Activated naive CD8-positive, alpha-beta T cell (primary cell): ENCODE data around the gene SETDB1.
"Not testable (repeated sequence)": the region's sequence is repeated elsewhere in the genome, so short reads cannot be mapped to it uniquely, and the experiment has no call there.

ENCODE experiments used
- H3K27ac Mint-ChIP-seq: one replicate; pipeline ENCODE4 v1.8.0; 2021; ENCODE audit warnings: mixed read lengths
- H3K27me3 Mint-ChIP-seq: one replicate; pipeline ENCODE4 v1.8.0; 2021; ENCODE audit warnings: mixed read lengths
- H3K36me3 Mint-ChIP-seq: one replicate; pipeline ENCODE4 v1.8.0; 2021; ENCODE audit warnings: mixed read lengths
- H3K4me1 Mint-ChIP-seq: one replicate; pipeline ENCODE4 v1.8.0; 2021; ENCODE audit warnings: low read depth, mixed read lengths
- H3K4me3 Mint-ChIP-seq: one replicate; pipeline ENCODE4 v1.8.0; 2021; ENCODE audit warnings: mild to moderate bottlenecking, mixed read lengths
- H3K9me3 Mint-ChIP-seq: one replicate; pipeline ENCODE4 v1.8.0; 2021; ENCODE audit warnings: low read depth, mixed read lengths

SETDB1 gene

GRCh38 chr1:150909585-150910180 is 16.5 kb upstream of the SETDB1 start:
- H3K36me3 Mint-ChIP-seq = no peaks in the 10 kb centered on the region
- H3K4me1 Mint-ChIP-seq = peaks cover 4% of the 10 kb centered on the region
- H3K4me3 Mint-ChIP-seq = no peak overlapping the region
- no peaks in the 10 kb centered on the region for H3K27me3 Mint-ChIP-seq
- H3K27ac Mint-ChIP-seq = no peak overlapping the region
- H3K9me3 Mint-ChIP-seq = no peaks in the 10 kb centered on the region

DNA sequence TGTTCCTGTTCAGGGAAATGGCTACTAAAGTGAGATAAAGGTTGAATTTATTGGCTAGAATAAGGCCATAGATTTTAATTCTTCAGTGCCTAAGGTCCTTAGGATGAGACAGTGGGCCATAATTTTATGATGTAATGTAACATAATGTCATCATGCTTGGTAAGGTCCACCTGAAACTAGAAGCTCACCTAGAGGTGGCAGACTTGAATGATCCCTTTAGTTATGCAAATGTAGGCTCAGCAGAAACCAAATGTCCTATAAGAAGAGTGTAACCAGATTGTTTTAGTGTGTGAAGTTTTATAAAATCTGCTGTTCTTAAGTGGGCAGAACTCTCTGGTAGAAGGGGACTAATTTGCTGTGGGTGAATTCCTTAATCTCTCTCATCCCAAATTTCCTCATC is 13.5 kb upstream of the SETDB1 start:
- H3K4me1 Mint-ChIP-seq = no peaks in the 10 kb centered on the region
- no peaks in the 10 kb centered on the region for H3K27me3 Mint-ChIP-seq
- no peaks in the 10 kb centered on the region for H3K9me3 Mint-ChIP-seq
- H3K36me3 Mint-ChIP-seq = no peaks in the 10 kb centered on the region
- H3K4me3 Mint-ChIP-seq = no peak overlapping the region
- no peak overlapping the region for H3K27ac Mint-ChIP-seq

DNA sequence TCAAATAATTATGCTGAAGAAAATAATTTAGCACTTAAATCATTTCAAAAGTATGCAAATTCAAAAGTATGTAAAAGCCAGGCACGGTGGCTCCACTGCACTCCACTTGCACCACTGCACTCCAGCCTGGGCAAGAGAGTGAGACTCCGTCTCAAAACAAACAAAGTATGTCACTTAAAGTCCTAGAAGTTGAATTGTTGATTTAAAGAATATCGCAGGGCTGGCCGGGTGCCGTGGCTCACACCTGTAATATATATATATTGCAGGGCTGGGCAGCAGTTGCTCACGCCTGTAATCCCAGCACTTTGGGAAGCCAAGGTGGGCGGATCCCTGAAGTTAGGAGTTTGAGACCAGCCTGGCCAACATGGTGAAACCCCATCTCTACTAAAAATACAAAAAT is 8.8 kb upstream of the SETDB1 start:
- no peaks in the 10 kb centered on the region for H3K36me3 Mint-ChIP-seq

DNA sequence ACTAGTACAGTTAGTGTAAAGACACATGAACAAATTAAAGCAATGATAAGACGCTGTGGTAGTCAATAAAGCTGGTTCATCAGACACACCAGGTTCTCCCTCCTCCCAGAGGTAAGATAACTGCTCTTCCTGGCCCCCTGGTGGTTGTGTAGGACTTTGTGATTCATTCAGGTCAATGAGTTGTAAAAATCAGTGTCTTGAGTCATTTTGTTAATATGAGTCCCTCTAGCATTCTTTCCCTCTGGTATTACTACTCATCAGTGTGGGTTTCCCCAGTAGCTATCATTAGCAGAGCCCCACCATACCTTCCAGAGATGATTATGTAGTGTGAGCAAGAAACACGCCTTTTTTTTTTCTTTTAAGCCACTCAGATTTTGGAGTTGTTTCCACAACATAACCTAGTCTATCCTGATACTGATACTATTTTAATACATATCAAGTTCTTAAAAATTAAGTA is 3.6 kb upstream of the SETDB1 start:
- Mint-ChIP-seq H3K4me3 (peak overlapping the region; percentile 72), H3K36me3 (no peaks in the 10 kb centered on the region), H3K4me1 (peaks cover 24% of the 10 kb centered on the region), H3K27ac (peak overlapping the region; percentile 58), H3K9me3 (no peaks in the 10 kb centered on the region), H3K27me3 (no peaks in the 10 kb centered on the region)

More for the DNA sequence above, 8.8 kb upstream of the SETDB1 start:
- Mint-ChIP-seq H3K4me3 (no peak overlapping the region), H3K4me1 (peaks cover 5% of the 10 kb centered on the region), H3K27me3 (no peaks in the 10 kb centered on the region), H3K9me3 (no peaks in the 10 kb centered on the region), H3K27ac (no peak overlapping the region)

DNA sequence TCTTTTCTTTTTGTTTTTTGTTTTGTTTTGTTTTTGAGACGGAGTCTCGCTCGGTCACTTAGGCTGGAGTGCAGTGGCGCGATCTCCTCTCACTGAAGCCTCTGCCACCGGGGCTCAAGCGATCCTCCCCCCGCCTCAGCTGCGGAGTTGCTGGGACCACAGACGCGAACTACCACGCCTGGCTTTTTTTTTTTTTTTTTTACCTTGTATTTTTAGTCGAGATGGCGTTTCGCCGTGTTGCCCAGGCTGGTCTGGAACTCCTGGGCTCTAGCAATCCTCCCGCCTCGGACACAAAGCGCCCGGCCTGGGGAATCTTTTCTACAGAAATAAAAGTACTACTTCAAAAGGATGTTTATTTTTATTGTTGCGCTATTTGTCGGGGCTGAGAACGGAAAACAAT is 1.1 kb upstream of the SETDB1 start:
- Mint-ChIP-seq H3K9me3 (no peaks in the 10 kb centered on the region), H3K27me3 (no peaks in the 10 kb centered on the region), H3K4me3 (peak overlapping the region; percentile 96), H3K4me1 (peaks cover 34% of the 10 kb centered on the region), H3K27ac (no peak overlapping the region), H3K36me3 (peaks cover 8% of the 10 kb centered on the region)

DNA sequence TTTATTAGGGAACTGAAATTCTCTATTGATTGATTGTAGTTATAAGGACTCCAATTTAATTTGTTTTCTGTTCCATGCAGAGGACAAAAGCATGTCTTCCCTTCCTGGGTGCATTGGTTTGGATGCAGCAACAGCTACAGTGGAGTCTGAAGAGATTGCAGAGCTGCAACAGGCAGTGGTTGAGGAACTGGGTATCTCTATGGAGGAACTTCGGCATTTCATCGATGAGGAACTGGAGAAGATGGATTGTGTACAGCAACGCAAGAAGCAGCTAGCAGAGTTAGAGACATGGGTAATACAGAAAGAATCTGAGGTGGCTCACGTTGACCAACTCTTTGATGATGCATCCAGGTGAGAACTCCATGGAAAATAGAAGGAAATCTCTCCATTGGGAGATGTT is 1.5 kb downstream of the SETDB1 start:
- Mint-ChIP-seq H3K36me3 (peaks cover 19% of the 10 kb centered on the region), H3K27me3 (no peaks in the 10 kb centered on the region), H3K4me3 (peak overlapping the region; percentile 96), H3K27ac (peak overlapping the region; percentile 42), H3K4me1 (peaks cover 31% of the 10 kb centered on the region), H3K9me3 (peaks cover 3% of the 10 kb centered on the region)

DNA sequence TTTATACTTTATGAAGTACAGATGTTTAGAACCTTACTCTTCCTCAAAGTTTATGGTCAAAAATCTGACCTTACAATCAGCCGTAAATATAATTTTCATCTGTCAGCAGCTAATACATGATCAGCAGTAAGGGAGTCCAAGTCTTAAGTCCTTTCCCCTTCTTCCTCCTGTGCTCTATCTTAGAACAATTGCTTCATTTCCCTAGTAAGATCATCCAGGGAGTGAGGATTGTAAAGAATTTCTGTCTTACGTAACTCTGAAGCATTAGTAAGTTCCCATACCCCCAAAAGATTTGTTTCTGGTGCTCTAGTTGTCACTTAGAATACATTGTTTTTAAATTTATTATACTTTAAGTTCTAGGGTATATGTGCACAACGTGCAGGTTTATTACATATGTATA is 2.1 kb downstream of the SETDB1 start:
- Mint-ChIP-seq H3K36me3 (peaks cover 20% of the 10 kb centered on the region), H3K4me3 (peak overlapping the region; percentile 73), H3K9me3 (peaks cover 3% of the 10 kb centered on the region), H3K27me3 (no peaks in the 10 kb centered on the region), H3K4me1 (peaks cover 29% of the 10 kb centered on the region), H3K27ac (peak overlapping the region; percentile 8)

DNA sequence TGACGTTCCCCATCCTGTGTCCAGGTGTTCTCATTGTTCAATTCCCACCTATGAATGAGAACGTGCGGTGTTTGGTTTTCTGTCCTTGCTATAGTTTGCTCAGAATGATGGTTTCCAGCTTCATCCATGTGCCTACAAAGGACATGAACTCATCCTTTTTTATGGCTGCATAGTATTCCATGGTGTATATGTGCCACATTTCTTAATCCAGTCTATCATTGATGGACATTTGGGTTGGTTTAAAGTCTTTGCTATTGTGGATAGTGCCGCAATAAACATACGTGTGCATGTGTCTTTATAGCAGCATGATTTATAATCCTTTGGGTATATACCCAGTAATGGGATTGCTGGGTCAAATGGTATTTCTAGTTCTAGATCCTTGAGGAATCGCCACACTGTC is 2.6 kb downstream of the SETDB1 start:
- not testable (repeated sequence) for H3K9me3 Mint-ChIP-seq, H3K27ac Mint-ChIP-seq, H3K4me3 Mint-ChIP-seq, H3K27me3 Mint-ChIP-seq
- Mint-ChIP-seq H3K4me1 (peaks cover 29% of the 10 kb centered on the region), H3K36me3 (peaks cover 20% of the 10 kb centered on the region)

- H3K4me3 Mint-ChIP-seq = no peak overlapping the region
- no peak overlapping the region for H3K27ac Mint-ChIP-seq
- H3K9me3 Mint-ChIP-seq = peaks cover 3% of the 10 kb centered on the region
- no peaks in the 10 kb centered on the region for H3K27me3 Mint-ChIP-seq
- peaks cover 36% of the 10 kb centered on the region for H3K4me1 Mint-ChIP-seq
- H3K36me3 Mint-ChIP-seq = peaks cover 28% of the 10 kb centered on the region
Observed at GRCh38 chr1:150931773-150932172, 5.6 kb downstream of the SETDB1 start.

DNA sequence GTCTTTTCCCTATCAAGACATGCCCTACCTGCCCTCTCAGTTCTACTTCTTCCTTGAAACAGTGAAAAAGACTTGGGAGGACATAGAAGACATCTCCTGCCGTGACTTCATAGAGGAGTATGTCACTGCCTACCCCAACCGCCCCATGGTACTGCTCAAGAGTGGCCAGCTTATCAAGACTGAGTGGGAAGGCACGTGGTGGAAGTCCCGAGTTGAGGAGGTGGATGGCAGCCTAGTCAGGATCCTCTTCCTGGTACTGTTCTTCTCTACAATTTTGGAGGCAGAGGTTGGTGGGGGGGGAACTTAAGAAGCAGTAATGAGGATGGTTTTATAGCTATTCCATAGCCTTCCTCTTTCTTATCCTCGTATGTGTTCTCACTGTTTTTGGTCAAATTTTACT is 18.7 kb downstream of the SETDB1 start:
- no peaks in the 10 kb centered on the region for H3K4me1 Mint-ChIP-seq
- no peak overlapping the region for H3K4me3 Mint-ChIP-seq
- peaks cover 12% of the 10 kb centered on the region for H3K36me3 Mint-ChIP-seq
- H3K27ac Mint-ChIP-seq = peak overlapping the region; percentile 13
- H3K9me3 Mint-ChIP-seq = no peaks in the 10 kb centered on the region
- H3K27me3 Mint-ChIP-seq = no peaks in the 10 kb centered on the region

- Mint-ChIP-seq H3K4me1 (no peaks in the 10 kb centered on the region), H3K27ac (no peak overlapping the region), H3K36me3 (peaks cover 13% of the 10 kb centered on the region), H3K4me3 (no peak overlapping the region), H3K27me3 (no peaks in the 10 kb centered on the region), H3K9me3 (no peaks in the 10 kb centered on the region)
Observed at GRCh38 chr1:150954708-150955107, 28.5 kb downstream of the SETDB1 start.

DNA sequence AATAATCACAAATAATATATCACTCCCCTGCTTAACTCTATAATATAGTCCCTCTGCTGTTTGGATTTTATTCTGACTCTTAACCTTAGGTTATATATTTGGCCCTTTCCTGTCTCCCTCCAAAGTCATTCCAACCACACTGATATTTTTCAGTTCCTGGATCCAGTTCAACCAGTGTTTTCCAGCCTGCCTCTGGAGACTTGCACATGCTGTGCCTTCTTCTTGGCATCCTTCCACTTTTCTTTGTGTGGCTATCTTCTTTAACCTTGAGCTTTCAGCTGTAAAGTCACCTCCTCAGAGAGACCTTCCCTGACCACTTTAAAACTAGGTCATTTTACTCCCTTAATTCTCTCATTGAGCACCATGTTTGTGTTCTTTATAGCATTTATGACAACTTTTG is 29.1 kb downstream of the SETDB1 start:
- H3K27me3 Mint-ChIP-seq = no peaks in the 10 kb centered on the region
- no peak overlapping the region for H3K27ac Mint-ChIP-seq
- peaks cover 13% of the 10 kb centered on the region for H3K36me3 Mint-ChIP-seq
- no peaks in the 10 kb centered on the region for H3K4me1 Mint-ChIP-seq
- H3K9me3 Mint-ChIP-seq = no peaks in the 10 kb centered on the region
- no peak overlapping the region for H3K4me3 Mint-ChIP-seq

DNA sequence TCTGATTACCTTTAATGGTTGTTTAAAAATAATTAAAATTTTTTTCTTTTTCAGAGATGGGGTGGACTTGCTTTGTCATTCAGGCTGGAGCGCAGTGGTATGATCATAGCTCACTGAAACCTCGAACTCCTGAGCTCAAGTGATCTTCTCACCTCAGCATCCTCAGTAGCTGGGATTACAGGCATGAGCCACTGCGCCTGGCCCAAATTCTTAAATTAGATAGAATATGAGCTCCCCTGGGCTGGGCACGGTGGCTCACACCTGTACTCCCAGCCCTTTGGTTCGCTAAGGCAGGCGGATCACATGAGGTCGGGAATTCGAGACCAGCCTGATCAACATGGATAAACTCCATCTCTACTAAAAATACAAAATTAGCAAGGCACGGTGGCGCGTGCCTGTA is 31.5 kb downstream of the SETDB1 start:
- H3K27me3 Mint-ChIP-seq = no peaks in the 10 kb centered on the region
- H3K4me1 Mint-ChIP-seq = no peaks in the 10 kb centered on the region
- H3K36me3 Mint-ChIP-seq = peaks cover 2% of the 10 kb centered on the region
- no peak overlapping the region for H3K27ac Mint-ChIP-seq
- H3K9me3 Mint-ChIP-seq = no peaks in the 10 kb centered on the region
- H3K4me3 Mint-ChIP-seq = no peak overlapping the region

DNA sequence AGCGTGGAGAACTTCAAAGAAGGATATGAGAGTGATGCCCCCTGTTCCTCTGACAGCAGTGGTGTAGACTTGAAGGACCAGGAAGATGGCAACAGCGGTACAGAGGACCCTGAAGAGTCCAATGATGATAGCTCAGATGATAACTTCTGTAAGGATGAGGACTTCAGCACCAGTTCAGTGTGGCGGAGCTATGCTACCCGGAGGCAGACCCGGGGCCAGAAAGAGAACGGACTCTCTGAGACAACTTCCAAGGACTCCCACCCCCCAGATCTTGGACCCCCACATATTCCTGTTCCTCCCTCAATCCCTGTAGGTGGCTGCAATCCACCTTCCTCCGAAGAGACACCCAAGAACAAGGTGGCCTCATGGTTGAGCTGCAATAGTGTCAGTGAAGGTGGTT is 34.5 kb downstream of the SETDB1 start:
- Mint-ChIP-seq H3K4me1 (no peaks in the 10 kb centered on the region), H3K4me3 (no peak overlapping the region), H3K27me3 (no peaks in the 10 kb centered on the region), H3K36me3 (no peaks in the 10 kb centered on the region), H3K27ac (no peak overlapping the region), H3K9me3 (no peaks in the 10 kb centered on the region)

DNA sequence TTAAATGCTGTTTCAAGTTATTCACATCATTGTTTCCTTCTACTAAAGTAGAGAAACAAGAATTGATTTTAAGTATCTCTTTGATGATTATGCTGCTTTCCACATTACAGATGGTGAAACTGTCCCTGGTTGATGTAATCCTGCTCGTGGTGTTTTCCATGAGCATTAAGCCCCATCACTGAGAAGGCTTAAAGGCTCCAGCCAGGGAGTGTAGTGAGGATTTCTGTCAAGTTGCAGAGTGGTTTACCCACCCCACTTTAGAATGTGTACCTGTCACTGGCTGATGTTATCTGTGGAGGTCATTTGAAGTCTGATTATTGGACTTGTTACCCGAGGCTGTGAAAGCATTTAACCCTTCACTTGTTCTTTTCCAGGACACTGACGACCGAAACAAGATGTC is 35.6 kb downstream of the SETDB1 start:
- no peaks in the 10 kb centered on the region for H3K4me1 Mint-ChIP-seq
- H3K27me3 Mint-ChIP-seq = no peaks in the 10 kb centered on the region
- H3K9me3 Mint-ChIP-seq = no peaks in the 10 kb centered on the region
- no peak overlapping the region for H3K4me3 Mint-ChIP-seq
- H3K27ac Mint-ChIP-seq = peak overlapping the region; percentile 73
- H3K36me3 Mint-ChIP-seq = no peaks in the 10 kb centered on the region
